Measurements from ENCODE around the gene RHOT2. TPM values are rescaled to one million over a fixed set of nuclear protein-coding genes. Genes with fewer than 3 reads are reported as not detected.

The RHOT2 gene
- polyA plus RNA-seq, 1 experiment, result 38.0 TPM

- Histone ChIP-seq H3K27me3 (ENCODE audit: control insufficient read depth, insufficient read depth, low read length) (peaks cover 57% of the 10 kb centered on the region), H3K4me3 (ENCODE audit: low read depth, low read length) (no peak overlapping the region), H3K27ac (ENCODE audit: low read depth, low read length) (no peak overlapping the region), H3K9me3 (ENCODE audit: control insufficient read depth, insufficient read depth, low read length) (no peaks in the 10 kb centered on the region; the same call in 1 of the 2 replicates)
- CTCF ChIA-PET, result no interaction called here
- POLR2A ChIA-PET, result interaction anchor here (0.7 kb wide), 2 partner anchors 9 to 20 kb away, joined by 3 read pairs; no protein-coding TSS in a partner anchor
- TF ChIP-seq CTCF (IDR thresholded peaks at IDR 0.05; ENCODE audit: low read depth, low read length), result no peak
- DNase-seq (ENCODE audit: low read depth, low spot score), result no peak
Measured at GRCh38 chr16:698911-699671, 31.2 kb downstream of the RHOT2 start.

GRCh38 chr16:700684-701584, 33.0 kb downstream of the RHOT2 start:
- peaks cover 53% of the 10 kb centered on the region for H3K27me3 ChIP-seq (ENCODE audit: control insufficient read depth, insufficient read depth, low read length)
- POLR2A ChIA-PET, result interaction anchor here (0.6 kb wide), 1 partner anchor 490 kb away, joined by 3 read pairs; no protein-coding TSS in a partner anchor
- TF ChIP-seq CTCF (IDR thresholded peaks at IDR 0.05; ENCODE audit: low read depth, low read length), result no peak
- H3K4me3 ChIP-seq (ENCODE audit: low read depth, low read length), result no peak overlapping the region
- no peak overlapping the region for H3K27ac ChIP-seq (ENCODE audit: low read depth, low read length)
- CTCF ChIA-PET, result interaction anchor here (1.2 kb wide), 1 partner anchor 11 kb away, joined by 3 read pairs; no protein-coding TSS in a partner anchor
- H3K9me3 ChIP-seq (ENCODE audit: control insufficient read depth, insufficient read depth, low read length), result no peaks in the 10 kb centered on the region; the same call in 1 of the 2 replicates
- no peak for DNase-seq (ENCODE audit: low read depth, low spot score)

- no peak overlapping the region for H3K27ac ChIP-seq (ENCODE audit: low read depth, low read length)
- no peak overlapping the region for H3K4me3 ChIP-seq (ENCODE audit: low read depth, low read length)
- CTCF ChIA-PET, result interaction anchor here (1.2 kb wide), 1 partner anchor 10 kb away, joined by 3 read pairs; no protein-coding TSS in a partner anchor
- TF ChIP-seq CTCF (IDR thresholded peaks at IDR 0.05; ENCODE audit: low read depth, low read length), result no peak
- H3K27me3 ChIP-seq (ENCODE audit: control insufficient read depth, insufficient read depth, low read length), result peaks cover 65% of the 10 kb centered on the region
- H3K9me3 ChIP-seq (ENCODE audit: control insufficient read depth, insufficient read depth, low read length), result no peaks in the 10 kb centered on the region; the same call in 1 of the 2 replicates
- POLR2A ChIA-PET, result no interaction called here
- no peak for DNase-seq (ENCODE audit: low read depth, low spot score)
Measured at GRCh38 chr16:702341-702740, 34.4 kb downstream of the RHOT2 start.

- no peak for DNase-seq (ENCODE audit: low read depth, low spot score)
- POLR2A ChIA-PET, result no interaction called here
- no peak overlapping the region for H3K27ac ChIP-seq (ENCODE audit: low read depth, low read length)
- H3K4me3 ChIP-seq (ENCODE audit: low read depth, low read length), result no peak overlapping the region
- peaks cover 74% of the 10 kb centered on the region for H3K27me3 ChIP-seq (ENCODE audit: control insufficient read depth, insufficient read depth, low read length)
- TF ChIP-seq CTCF (IDR thresholded peaks at IDR 0.05; ENCODE audit: low read depth, low read length), result no peak
- H3K9me3 ChIP-seq (ENCODE audit: control insufficient read depth, insufficient read depth, low read length), result no peaks in the 10 kb centered on the region; the same call in 1 of the 2 replicates
- CTCF ChIA-PET, result interaction anchor here (1.1 kb wide), 1 partner anchor 9 kb away, joined by 6 read pairs; no protein-coding TSS in a partner anchor
Measured at GRCh38 chr16:703406-703805, 35.5 kb downstream of the RHOT2 start.

All from AG04450 (cell line).